Measurements from ENCODE around the gene SCMH1.
"Not testable (repeated sequence)": the region's sequence is repeated elsewhere in the genome, so short reads cannot be mapped to it uniquely, and the experiment has no call there.

SCMH1 gene

GRCh38 chr1:41241749-41242341 lies at the start of gene SCMH1:
Gene SCMH1 (minus strand): TSS chr1:41242306. CDS start chr1:41186133, 56,173 bp downstream.
- DNase-seq, result peak in 1 of 2 experiments; percentile 60

GRCh38 chr1:41291195-41291594 lies 49.1 kb upstream of the SCMH1 start:
- no peak for DNase-seq

GRCh38 chr1:41289196-41289595 lies 47.1 kb upstream of the SCMH1 start:
- DNase-seq, result no peak

GRCh38 chr1:41286992-41287391 lies 44.9 kb upstream of the SCMH1 start:
- no peak for DNase-seq

GRCh38 chr1:41286486-41286885 lies 44.4 kb upstream of the SCMH1 start:
- no peak for DNase-seq

- no peak for DNase-seq
Observed at GRCh38 chr1:41285818-41286217, 43.7 kb upstream of the SCMH1 start.

- no peak for DNase-seq
Observed at GRCh38 chr1:41284121-41284520, 42.0 kb upstream of the SCMH1 start.

- DNase-seq, result peak in 1 of 2 experiments; percentile 60
Observed at GRCh38 chr1:41282679-41283317, 40.7 kb upstream of the SCMH1 start.

GRCh38 chr1:41281334-41281733 lies 39.2 kb upstream of the SCMH1 start:
- DNase-seq, result no peak

- DNase-seq, result peak in 1 of 2 experiments; percentile 37
Observed at GRCh38 chr1:41280202-41281032, 38.3 kb upstream of the SCMH1 start.

- DNase-seq, result no peak
Observed at GRCh38 chr1:41278076-41278475, 36.0 kb upstream of the SCMH1 start.

- DNase-seq, result no peak
Observed at GRCh38 chr1:41277371-41277975, 35.4 kb upstream of the SCMH1 start.

GRCh38 chr1:41275831-41276230 lies 33.7 kb upstream of the SCMH1 start:
- no peak for DNase-seq

GRCh38 chr1:41274752-41275545 lies 32.8 kb upstream of the SCMH1 start:
- peak in 1 of 2 experiments; percentile 51 for DNase-seq

- no peak for DNase-seq
Observed at GRCh38 chr1:41272601-41273000, 30.5 kb upstream of the SCMH1 start.

- peak; percentile 74 to 96 for DNase-seq
Observed at GRCh38 chr1:41268154-41268770, 26.2 kb upstream of the SCMH1 start.

GRCh38 chr1:41261926-41262618 lies 20.0 kb upstream of the SCMH1 start:
- no peak for DNase-seq

GRCh38 chr1:41260768-41261167 lies 18.7 kb upstream of the SCMH1 start:
- no peak for DNase-seq

GRCh38 chr1:41259221-41259620 lies 17.1 kb upstream of the SCMH1 start:
- DNase-seq, result no peak

- DNase-seq, result no peak
Observed at GRCh38 chr1:41255978-41256377, 13.9 kb upstream of the SCMH1 start.

- DNase-seq, result not testable (repeated sequence)
Observed at GRCh38 chr1:41251120-41251519, 9.0 kb upstream of the SCMH1 start.

All from NCI-H446 (cell line).